ENCODE results near the gene RPA1.

The RPA1 gene

DNA sequence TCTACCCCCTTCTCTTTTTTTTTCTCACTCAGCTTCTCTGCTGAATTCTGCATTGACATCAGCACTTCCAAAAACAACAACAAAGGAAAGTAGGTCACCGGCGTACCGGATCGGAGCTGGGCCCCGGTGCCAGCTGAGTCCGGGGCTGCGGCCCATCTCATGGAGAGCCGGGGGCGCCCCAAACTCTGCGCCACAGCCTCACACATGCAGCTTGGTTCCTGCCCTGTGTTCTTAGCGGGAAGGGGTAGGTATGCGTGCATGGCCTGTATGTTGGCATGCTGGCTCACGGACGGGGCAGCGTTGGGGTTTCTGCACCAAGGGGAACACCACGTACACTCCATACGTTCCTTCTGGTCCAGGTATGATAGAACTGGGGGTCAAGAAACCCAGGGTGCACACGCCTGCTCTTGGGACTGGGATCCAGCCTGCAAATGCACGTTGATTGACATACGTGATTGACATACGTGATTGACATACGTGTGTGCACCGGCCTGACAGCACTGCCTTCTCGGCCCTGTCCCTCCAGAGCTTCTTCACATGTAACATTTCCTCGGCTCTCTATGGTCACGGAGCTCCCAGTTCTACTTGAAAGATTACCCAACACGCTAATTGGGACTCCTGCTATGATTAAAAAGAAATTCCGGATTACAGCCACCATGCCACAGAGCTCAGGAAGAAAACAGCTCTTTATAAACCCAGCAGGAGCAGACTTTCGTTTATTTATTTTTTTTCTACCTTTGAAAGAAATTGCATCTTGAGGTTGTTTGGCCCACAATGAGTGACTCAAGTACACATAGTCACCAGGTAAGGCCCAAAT is 88.7 kb downstream of the RPA1 start:
- H3K9me3 ChIP-seq (ENCODE audit: control insufficient read depth, insufficient read depth, low read length): no peaks in the 10 kb centered on the region
- H3K4me1 ChIP-seq (ENCODE audit: insufficient read depth, low read length): no peaks in the 10 kb centered on the region
- no peak overlapping the region for H3K9ac ChIP-seq (ENCODE audit: low read depth, low read length)
- no peaks in the 10 kb centered on the region for H3K36me3 ChIP-seq (ENCODE audit: insufficient read depth, low read length)

DNA sequence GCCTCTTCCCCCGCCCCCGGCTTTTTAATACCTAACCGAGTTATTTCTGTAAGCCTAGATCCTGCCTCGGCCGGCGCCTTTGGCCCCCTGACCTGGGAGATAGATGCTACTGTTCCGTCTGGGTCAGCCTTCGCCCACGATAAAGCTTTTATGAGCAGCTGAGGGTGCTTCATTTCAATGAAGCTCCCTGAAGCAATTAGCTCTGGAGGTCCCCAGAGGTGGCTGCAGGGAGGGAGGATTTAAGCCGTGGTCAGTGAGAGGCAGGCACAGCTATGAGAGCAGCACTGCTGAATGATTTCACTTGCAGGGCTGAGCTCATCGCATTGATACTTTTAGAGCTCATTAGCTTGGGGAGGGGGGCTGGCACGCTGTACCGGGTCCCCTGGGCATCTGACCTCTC is 89.4 kb downstream of the RPA1 start:
- H3K4me1 ChIP-seq (ENCODE audit: insufficient read depth, low read length): no peaks in the 10 kb centered on the region

DNA sequence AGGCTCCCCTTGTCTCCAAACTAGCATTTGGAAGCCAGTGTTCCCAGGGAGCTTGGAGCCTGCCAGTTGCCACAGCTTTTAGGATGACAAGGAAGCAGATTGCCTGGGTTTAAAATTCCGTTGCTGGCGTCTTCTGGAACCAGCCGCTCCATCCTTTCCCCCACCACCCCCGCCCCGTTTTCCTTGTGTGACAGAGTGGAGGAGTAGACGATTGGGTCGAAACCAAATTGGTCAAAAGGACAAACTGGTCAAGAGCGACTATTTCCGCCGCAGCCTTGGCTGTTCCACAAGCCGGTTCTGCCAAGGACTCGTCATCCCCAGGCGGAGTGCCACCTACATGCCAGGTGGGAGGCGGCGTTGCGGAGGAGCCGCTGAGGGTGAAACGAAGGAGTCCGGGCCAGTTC is 91.1 kb downstream of the RPA1 start:
- H3K9ac ChIP-seq (ENCODE audit: low read depth, low read length): no peak overlapping the region

More for the DNA sequence above, 89.4 kb downstream of the RPA1 start:
- Histone ChIP-seq H3K9ac (ENCODE audit: low read depth, low read length) (no peak overlapping the region), H3K9me3 (ENCODE audit: control insufficient read depth, insufficient read depth, low read length) (no peaks in the 10 kb centered on the region), H3K36me3 (ENCODE audit: insufficient read depth, low read length) (no peaks in the 10 kb centered on the region)

DNA sequence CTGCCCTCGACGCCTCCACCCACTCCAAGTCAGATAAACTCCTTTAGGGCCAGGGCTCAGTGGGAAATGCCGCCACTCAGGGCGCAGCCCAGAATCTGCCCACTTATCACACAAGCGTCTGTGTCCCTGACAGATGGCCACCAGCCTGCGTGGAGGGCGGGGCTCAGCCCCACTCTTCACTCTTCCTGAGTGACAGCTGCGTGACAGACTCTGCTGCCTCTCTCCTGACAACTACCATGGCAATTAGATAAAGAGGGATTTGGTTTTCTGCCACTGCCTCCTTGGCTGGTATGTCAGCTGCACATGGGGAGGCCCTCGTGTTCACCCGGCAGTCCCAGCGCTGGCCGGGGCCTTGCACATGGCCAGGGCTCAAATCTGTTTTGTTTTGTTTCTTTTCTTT is 99.2 kb downstream of the RPA1 start:
- Histone ChIP-seq H3K36me3 (ENCODE audit: insufficient read depth, low read length) (no peaks in the 10 kb centered on the region), H3K9ac (ENCODE audit: low read depth, low read length) (no peak overlapping the region), H3K9me3 (ENCODE audit: control insufficient read depth, insufficient read depth, low read length) (no peaks in the 10 kb centered on the region), H3K4me1 (ENCODE audit: insufficient read depth, low read length) (no peaks in the 10 kb centered on the region)

More for the DNA sequence above, 91.1 kb downstream of the RPA1 start:
- Histone ChIP-seq H3K4me1 (ENCODE audit: insufficient read depth, low read length) (no peaks in the 10 kb centered on the region), H3K36me3 (ENCODE audit: insufficient read depth, low read length) (no peaks in the 10 kb centered on the region), H3K9me3 (ENCODE audit: control insufficient read depth, insufficient read depth, low read length) (no peaks in the 10 kb centered on the region)

DNA sequence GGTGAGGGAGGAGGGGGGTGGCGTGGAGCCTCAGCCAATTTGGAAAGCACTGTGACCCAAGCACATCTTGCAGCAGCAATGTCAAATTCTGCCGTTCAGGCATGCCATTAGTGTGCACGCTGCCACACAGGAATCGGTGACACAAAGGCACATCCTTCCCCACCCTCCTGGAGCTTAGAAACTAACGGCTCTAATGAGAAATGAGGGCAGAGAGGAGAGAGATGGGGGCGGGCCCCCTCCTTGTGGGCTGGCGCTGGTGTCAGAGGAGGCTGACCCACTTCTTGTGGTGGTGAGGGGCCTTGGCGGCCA is 100.5 kb downstream of the RPA1 start:
- no peaks in the 10 kb centered on the region for H3K36me3 ChIP-seq (ENCODE audit: insufficient read depth, low read length)
- H3K4me1 ChIP-seq (ENCODE audit: insufficient read depth, low read length): no peaks in the 10 kb centered on the region
- no peak overlapping the region for H3K9ac ChIP-seq (ENCODE audit: low read depth, low read length)
- no peaks in the 10 kb centered on the region for H3K9me3 ChIP-seq (ENCODE audit: control insufficient read depth, insufficient read depth, low read length)

DNA sequence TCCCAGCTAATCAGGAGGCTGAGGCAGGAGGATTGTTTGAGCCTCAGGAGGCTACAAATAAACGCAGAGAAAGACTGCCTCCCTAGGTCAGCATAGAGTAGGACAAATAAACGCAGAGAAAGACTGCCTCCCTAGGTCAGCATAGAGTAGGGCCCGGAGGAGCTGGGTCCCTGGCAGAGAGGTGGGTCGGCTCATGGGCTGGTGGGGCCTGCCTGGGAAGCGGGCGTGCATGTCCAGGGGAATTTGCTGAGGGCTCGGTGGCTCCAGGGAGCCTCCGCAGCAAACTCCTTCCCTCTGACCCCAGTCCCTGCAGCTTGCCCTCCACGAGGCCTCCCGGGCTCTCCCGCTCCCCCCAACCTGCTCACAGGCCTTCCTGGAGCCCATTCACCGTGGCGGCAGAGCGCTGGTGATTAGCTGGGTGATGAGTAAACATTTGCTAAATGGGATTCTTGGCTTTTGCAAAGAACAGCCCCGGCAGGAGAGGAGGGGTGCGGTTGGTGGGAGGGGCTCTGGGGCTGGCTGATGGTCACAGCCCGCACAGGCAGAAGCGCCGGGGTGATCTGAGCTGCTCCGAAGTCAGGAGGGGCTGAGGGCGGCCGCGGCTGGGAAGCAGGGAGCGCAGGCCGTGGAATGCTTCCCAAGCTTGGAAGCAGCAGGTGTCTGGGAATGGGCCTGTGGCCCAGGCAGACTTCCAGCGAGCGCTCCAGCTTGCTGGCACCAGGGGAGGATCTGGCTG is 102.2 kb downstream of the RPA1 start:
- H3K9me3 ChIP-seq (ENCODE audit: control insufficient read depth, insufficient read depth, low read length): no peaks in the 10 kb centered on the region
- H3K9ac ChIP-seq (ENCODE audit: low read depth, low read length): peak overlapping the region; percentile 10; the same call in 1 of the 2 replicates
- H3K4me1 ChIP-seq (ENCODE audit: insufficient read depth, low read length): no peaks in the 10 kb centered on the region
- no peaks in the 10 kb centered on the region for H3K36me3 ChIP-seq (ENCODE audit: insufficient read depth, low read length)

DNA sequence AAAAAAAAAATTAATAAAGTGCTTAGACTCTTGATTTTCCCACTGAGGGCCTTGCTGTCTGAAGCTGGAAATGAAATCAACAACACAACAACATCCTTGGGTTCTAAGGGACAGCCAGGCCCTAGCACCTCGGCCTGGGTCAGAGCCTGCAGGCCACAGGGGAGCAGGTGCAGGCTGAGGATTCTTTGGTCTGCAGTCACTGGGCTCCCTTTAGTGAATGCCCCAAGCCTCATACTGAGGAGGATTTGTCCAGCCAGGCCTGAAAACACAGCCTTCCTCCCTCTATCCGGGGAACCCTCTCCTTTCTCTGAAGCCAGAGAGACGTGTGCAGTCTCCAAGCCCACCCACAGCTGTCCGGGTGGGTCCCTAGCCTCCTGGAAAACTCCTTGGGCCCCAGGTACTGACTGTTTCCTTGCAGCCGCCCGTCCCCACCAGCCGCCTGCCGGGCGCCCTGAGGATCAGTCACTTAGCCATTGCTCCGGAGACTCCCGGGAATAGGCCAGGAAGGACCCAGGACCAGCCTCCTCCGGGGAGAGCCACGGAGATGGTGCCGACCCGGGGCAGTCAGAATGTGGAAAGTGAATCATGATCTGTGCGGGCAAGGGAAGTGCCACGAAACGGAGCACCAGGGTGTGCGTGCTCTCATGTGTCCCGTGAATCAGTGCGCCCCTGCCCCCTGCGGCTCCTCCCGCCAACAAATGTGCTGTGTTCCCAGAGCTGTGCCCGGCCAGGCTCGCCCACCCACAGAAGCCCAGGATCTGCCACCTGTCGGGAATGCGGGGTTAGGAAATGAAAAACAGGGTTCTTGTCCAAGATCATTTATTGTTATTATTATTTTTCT is 104.3 kb downstream of the RPA1 start:
- Histone ChIP-seq H3K9me3 (ENCODE audit: control insufficient read depth, insufficient read depth, low read length) (no peaks in the 10 kb centered on the region), H3K4me1 (ENCODE audit: insufficient read depth, low read length) (no peaks in the 10 kb centered on the region), H3K36me3 (ENCODE audit: insufficient read depth, low read length) (no peaks in the 10 kb centered on the region), H3K9ac (ENCODE audit: low read depth, low read length) (no peak overlapping the region)

DNA sequence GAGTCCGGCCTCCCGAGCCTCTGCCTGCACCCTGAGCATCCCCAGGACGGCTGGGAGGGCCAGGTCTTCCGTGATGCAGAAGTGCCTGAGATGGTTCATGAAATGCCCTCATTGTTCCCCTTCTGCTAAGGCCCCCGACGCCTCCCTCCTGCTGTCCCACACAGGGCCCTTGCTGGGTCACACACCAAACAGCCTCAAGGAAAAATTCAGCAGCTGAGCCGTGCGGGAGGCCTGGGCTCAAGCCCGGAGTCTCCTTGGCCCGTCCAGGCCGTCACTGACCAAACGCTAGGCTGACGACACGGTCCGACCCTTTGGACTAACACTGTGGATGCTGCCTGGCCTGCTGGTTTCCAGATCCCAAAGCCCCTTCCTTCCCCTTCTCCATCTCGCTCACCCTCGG is 105.1 kb downstream of the RPA1 start:
- no peaks in the 10 kb centered on the region for H3K4me1 ChIP-seq (ENCODE audit: insufficient read depth, low read length)
- H3K36me3 ChIP-seq (ENCODE audit: insufficient read depth, low read length): no peaks in the 10 kb centered on the region
- H3K9me3 ChIP-seq (ENCODE audit: control insufficient read depth, insufficient read depth, low read length): no peaks in the 10 kb centered on the region
- no peak overlapping the region for H3K9ac ChIP-seq (ENCODE audit: low read depth, low read length)

DNA sequence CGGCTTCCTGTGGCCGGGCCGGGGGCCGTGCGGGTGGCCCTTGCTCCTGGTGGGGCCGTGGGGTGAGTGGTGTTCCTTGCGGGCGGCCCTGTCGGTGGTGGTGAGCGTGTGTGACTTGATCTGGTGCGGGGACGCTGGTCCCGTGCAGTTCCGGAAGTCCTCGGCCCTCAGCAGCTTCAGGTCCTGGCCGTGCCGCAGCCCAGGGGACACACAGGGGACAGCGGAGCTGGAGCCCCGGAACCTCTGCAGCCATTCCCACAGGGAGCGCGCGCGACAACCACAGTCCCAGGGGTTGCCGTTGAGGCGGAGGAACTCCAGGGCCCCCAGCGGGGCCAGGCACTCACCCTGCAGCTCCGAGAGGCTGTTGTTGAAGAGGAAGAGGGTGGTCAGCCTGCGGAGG is 107.0 kb downstream of the RPA1 start:
- Histone ChIP-seq H3K9me3 (ENCODE audit: control insufficient read depth, insufficient read depth, low read length) (no peaks in the 10 kb centered on the region), H3K9ac (ENCODE audit: low read depth, low read length) (no peak overlapping the region), H3K4me1 (ENCODE audit: insufficient read depth, low read length) (no peaks in the 10 kb centered on the region), H3K36me3 (ENCODE audit: insufficient read depth, low read length) (no peaks in the 10 kb centered on the region)

DNA sequence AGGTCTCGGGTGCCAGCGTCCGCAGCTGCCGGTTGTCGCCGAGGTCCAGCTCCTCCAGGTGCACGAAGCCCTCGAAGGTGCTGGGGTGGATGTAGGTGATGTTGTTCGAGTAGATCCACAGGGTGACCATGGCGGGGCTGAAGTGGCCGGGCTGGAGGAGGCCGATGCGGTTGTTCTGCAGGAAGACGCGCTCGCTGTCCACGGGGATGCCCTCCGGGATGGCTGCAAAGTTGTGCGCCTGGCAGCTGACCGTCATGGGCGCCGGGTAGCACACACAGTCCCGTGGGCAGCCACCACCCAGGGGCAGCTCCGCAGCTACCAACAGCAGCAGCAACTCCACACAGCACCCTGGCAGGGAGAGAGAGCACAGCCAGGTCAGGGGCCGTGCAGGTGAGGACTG is 107.7 kb downstream of the RPA1 start:
- no peak overlapping the region for H3K9ac ChIP-seq (ENCODE audit: low read depth, low read length)
- H3K9me3 ChIP-seq (ENCODE audit: control insufficient read depth, insufficient read depth, low read length): no peaks in the 10 kb centered on the region
- H3K36me3 ChIP-seq (ENCODE audit: insufficient read depth, low read length): no peaks in the 10 kb centered on the region
- H3K4me1 ChIP-seq (ENCODE audit: insufficient read depth, low read length): no peaks in the 10 kb centered on the region

DNA sequence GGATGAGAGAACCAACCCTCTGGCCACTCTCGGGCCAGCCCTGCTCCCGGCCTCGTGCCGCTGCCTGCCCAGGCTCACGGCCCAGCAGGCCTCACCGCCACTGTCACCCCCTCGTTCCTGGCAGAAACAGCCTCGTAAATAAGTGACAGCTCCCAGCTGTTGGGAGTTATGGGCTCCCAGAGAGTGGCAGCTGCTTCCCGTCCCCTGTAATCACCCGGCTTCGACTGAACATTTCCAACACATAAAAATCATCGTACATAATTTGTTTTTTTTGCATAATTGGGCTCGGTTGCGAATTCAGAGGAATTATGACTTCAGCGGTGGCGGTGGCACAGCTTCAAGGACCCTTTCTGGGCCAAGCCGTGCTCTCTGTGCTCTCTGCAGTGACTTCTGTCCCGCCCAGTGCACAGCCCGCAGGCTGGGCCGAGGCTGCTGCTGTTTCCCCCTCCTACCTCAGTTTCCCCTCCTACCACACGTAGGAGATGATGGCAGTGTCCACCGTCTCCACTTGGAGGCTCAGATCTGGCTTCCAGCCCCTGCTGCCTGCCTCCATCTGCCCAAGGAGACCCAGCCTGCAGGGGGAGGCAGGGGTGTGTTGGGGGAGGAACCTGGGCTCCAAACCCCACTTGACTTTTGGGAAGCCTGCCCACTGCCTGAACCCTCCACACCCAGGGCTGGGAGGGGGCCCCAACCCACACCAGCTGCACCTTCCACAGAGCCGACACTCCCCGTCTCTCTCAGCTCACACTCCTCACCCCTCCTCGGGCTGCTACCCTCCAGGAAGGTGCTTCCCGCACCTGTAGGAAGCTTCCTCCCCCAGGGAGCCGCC is 110.4 kb downstream of the RPA1 start:
- Histone ChIP-seq H3K4me1 (ENCODE audit: insufficient read depth, low read length) (no peaks in the 10 kb centered on the region), H3K9ac (ENCODE audit: low read depth, low read length) (no peak overlapping the region), H3K9me3 (ENCODE audit: control insufficient read depth, insufficient read depth, low read length) (no peaks in the 10 kb centered on the region), H3K36me3 (ENCODE audit: insufficient read depth, low read length) (no peaks in the 10 kb centered on the region)

DNA sequence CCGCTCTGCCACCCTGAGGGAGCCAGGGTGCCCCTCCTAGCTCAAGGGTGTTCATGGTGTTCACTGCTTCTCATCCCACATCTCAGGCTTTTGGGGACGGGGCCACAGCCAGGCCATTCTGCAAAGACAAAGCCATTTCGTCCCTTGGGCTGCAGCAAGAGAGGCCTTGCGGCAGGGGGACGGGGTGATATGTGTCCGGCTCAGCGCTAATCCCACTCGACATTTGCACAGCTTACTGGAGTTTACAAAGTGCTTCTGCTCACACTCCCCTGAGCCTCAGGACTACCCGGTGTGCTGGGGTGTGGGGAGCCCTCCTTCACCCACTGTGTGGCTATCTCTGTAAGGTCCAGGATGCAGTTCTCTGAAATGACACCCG is 111.0 kb downstream of the RPA1 start:
- no peaks in the 10 kb centered on the region for H3K9me3 ChIP-seq (ENCODE audit: control insufficient read depth, insufficient read depth, low read length)
- no peaks in the 10 kb centered on the region for H3K4me1 ChIP-seq (ENCODE audit: insufficient read depth, low read length)
- H3K9ac ChIP-seq (ENCODE audit: low read depth, low read length): no peak overlapping the region
- no peaks in the 10 kb centered on the region for H3K36me3 ChIP-seq (ENCODE audit: insufficient read depth, low read length)

DNA sequence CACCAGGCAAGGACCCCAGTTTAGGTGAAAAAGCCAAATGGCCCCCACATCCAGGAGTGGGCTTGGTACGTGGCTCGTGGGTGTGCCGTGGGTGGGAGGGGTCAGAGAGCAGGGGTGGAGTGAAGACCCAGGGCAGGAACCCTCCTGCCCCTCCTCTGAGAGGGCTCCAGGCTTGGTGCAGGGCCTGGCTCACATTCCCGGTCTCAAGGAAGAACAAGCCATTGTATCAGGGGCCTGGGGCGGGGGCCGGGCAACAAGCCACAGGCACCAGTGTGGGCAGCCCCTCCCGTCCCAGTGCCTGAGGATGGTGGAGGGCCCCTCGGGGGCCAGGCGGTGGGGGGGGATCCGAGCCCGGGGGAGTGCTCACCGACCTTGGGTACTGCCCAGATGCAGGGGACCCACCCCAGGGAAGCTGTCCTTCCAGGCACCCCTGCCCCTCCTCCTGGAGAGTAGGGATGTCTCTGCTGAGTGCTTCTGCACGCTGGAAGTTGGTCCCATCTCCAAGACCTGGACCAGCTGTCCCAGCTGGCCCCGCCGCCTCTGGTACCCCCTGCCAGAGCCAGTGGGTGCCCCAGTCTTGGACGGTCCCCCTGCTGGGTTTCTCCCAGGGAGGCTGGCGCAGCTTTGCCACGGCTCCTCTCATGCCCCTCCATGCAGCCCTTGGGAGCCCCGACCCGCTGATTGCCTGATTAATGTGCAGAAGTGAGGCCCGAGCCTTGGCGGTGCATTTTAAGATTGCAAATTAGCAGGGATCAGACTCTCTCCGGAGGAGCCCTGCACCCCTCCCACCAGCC is 111.7 kb downstream of the RPA1 start:
- no peaks in the 10 kb centered on the region for H3K4me1 ChIP-seq (ENCODE audit: insufficient read depth, low read length)
- no peak overlapping the region for H3K9ac ChIP-seq (ENCODE audit: low read depth, low read length)

More for the DNA sequence above, 111.7 kb downstream of the RPA1 start:
- Histone ChIP-seq H3K36me3 (ENCODE audit: insufficient read depth, low read length) (no peaks in the 10 kb centered on the region), H3K9me3 (ENCODE audit: control insufficient read depth, insufficient read depth, low read length) (no peaks in the 10 kb centered on the region)
